Effector CD8-positive, alpha-beta T cell (primary cell): ENCODE data around the gene CDKL1.
"Not testable (repeated sequence)": the region's sequence is repeated elsewhere in the genome, so short reads cannot be mapped to it uniquely, and the experiment has no call there.

Source experiments
- DNase-seq: peaks from one replicate; lab custom pipeline; 2025; lab: John Stamatoyannopoulos, UW

The CDKL1 gene

GRCh38 chr14:50357753-50358395, 38.8 kb downstream of the CDKL1 start:
- no peak for DNase-seq

GRCh38 chr14:50357124-50357523, 39.6 kb downstream of the CDKL1 start:
- DNase-seq, result no peak

- not testable (repeated sequence) for DNase-seq
Observed at GRCh38 chr14:50356283-50356682, 40.4 kb downstream of the CDKL1 start.

DNA sequence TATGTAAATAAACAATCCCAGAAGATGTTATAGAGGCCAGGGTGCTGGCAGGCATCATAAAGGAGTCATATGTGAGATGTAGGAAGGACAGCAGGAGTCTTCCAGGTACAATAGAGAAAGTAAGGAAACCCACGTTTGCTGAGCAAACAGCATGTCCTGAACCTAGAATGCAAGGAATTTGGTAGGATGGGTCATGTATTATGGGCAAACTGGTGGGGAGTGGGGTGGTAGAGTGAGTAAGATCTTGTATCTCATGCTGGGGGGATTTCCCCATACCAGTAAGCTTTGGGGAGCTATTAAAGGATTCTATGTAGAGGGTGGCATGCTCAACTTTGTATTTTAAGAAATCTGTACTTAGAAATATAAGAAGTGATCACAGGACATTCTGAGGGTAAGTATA, 41.0 kb downstream of the CDKL1 start:
- DNase-seq, result no peak

DNA sequence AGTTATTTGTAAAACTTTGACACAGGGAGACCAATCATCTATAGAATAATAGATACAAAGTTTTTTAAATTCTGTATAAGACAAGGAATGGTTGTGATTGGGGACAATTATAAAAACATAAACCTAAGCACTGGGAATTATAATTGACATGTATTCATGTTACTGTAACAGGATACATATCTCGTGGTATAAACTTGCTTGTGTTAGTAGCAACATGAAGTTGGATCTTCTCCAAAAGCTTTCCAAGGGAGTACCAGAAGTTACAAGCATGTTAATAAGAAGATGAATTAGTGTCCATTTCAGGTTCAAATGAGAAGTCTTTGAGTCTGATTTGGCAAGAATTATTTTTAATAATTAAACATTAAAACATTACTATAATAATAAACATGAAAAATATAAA, 42.2 kb downstream of the CDKL1 start:
- no peak for DNase-seq

DNA sequence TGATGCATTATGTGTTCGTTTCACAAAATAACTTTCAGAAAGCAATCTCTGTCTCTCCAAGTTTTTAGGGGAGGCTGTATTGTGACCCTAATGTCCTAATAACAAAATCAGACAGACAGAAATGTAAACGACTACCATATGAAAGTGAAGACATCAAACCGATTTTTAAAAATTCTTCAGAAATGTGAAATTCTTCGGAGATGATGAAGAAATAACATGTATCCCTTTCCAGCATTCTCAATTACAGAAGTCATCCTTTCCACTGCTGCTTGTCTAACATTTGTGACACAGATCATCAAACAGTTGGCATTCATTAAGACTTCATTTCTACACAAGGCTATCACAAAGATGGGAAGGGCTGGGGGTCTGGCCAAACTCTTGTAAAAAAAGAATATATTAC, 43.6 kb downstream of the CDKL1 start:
- no peak for DNase-seq

DNA sequence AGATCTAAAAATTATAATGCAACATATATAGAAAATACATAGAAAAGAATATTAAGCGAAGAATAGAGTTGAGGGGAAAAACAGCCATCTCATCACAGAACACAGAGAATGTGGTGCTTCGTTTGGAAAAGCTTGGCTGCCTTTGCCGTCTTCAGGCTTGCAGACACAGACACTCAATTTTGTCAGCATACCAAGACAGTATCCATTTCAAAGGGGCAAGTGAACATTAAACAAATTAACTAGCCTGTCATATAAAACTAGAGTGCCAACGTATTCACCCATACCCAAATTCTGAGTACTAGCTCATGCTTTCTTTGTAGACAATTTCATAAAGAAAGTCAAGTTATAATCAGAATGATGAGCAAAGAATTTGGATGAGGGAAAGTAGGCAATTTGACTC, 44.1 kb downstream of the CDKL1 start:
- no peak for DNase-seq

GRCh38 chr14:50350975-50351374, 45.7 kb downstream of the CDKL1 start:
- DNase-seq, result no peak

DNA sequence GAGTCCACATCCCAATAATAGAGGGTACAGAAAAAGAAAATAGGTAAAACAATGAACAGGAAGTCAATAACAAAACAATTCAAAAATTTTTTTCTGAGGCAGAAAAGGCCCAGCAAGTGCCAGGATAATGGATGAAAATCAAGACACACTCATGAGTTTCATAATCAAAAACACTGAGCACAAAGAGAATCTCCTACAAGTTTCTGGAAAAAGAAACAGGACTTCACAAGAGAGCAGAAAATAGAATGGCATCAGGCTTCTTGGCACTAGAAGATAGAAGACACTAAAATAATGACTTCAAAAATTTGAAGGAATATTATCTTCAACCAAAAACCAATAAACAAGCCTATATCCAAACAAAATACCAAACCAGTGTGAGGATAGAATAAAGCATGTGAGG, 47.7 kb downstream of the CDKL1 start:
- DNase-seq, result no peak

DNA sequence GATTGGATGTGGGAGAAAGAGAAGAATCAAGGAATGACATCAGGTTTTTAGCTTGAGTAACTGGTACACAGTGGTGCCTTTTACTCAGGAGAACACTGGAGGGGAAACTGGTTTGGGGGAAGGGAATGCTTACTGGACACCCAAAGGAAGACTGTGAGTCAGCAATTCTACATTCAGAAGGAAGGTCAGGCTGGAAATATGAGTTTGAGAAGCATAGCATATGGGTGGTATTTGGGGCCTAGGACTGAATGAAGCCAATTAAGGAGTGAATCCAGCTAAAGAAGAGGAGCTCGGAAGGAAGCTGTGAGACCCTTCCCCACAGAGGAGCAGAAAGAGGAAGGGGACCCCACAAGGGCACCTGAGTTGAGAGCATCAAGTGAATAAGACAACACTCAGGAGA, 49.2 kb downstream of the CDKL1 start:
- DNase-seq, result no peak

DNA sequence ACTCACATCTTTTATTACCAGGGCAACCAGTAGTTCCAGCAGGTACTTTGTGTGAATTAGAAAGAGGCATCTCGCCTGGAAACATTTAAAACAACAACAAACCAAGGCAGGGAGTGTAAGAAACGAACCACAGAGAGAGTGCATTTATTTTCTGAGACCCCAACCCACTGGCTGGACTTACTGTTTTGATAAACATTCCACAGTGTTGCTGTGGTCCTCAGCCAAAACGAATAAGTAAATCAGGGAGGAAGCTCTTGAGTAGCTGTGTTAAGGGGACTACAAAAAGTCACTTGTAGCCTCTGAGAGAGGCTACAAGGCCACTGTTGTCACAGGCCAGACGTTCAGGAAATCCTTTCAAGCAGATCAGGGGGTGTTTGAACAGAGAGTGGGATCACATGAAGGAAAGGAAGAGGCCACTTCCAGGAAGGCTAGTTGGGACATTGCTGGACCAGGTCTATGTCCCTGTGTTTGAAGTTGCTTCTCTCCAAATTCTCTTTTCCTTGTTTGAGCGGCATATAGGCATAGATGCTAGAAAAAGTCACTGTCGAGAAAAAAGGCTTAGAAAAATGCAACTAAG, 50.7 kb downstream of the CDKL1 start:
- DNase-seq, result no peak

GRCh38 chr14:50344876-50345563, 51.7 kb downstream of the CDKL1 start:
- DNase-seq, result no peak

DNA sequence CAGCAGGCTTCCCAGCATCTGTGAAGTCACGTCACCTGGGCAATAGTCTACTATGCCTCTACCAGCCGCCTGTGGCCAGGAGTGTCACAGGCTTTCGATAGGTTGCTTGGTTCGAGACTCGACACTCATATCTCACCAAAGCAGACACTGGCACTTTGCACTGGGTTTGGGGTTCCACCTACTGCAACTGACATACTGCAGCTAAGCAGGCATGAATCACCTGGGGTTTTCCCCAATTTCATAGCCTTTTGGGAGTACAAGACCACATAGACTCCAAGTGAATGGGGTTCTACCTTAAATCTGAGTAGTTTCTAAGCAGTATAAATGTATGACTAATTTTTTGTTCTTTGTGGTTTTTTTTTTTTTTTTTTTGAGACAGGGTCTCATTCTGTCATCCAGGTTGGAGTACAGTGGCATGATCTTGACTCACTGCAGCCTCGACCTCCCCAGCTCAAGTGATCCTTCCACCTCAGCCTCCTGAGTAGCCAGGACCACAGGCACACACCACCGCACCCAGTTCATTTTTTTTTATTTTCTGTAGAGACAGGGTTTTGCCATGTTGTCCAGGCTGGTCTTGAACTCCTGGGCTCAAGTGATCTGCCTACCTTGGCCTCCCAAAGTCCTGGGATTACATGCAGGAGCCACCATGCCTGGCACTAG, 52.4 kb downstream of the CDKL1 start:
- DNase-seq, result no peak

GRCh38 chr14:50343434-50343833, 53.2 kb downstream of the CDKL1 start:
- DNase-seq, result no peak

GRCh38 chr14:50342221-50343078, 54.2 kb downstream of the CDKL1 start:
- DNase-seq, result no peak

GRCh38 chr14:50340963-50341362, 55.7 kb downstream of the CDKL1 start:
- DNase-seq, result no peak

GRCh38 chr14:50340045-50340444, 56.6 kb downstream of the CDKL1 start:
- DNase-seq, result no peak

GRCh38 chr14:50339178-50339804, 57.4 kb downstream of the CDKL1 start:
- DNase-seq, result no peak

- no peak for DNase-seq
Observed at GRCh38 chr14:50338587-50338986, 58.1 kb downstream of the CDKL1 start.

GRCh38 chr14:50335989-50336824, 60.5 kb downstream of the CDKL1 start:
- DNase-seq, result no peak

DNA sequence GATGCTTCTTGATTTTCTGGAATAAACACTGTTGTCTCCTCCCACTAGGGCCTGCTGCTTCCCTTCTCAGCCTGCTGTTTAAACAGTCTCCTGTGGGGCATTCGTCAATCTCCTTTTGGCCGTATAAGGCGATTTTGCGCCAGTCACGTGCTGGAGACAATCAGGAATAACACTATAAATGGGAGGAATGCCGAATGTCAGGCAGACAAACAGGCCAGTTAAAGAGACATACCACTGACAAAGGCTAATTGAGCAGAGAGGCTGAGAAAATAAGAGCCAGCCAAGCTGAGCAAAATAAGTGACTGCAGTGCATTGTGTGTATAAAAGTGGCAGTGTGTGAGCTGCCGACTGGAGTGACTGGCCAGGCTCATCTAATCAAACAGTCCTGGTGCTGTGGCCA, 61.3 kb downstream of the CDKL1 start:
- no peak for DNase-seq
